HG02870 (cell line): ENCODE data around the gene GSTM1.
"Not testable (repeated sequence)": the region's sequence is repeated elsewhere in the genome, so short reads cannot be mapped to it uniquely, and the experiment has no call there.

Experiments
- ATAC-seq: cut with Tn5 transposase; IDR thresholded peaks from one replicate; pipeline ENCODE4 v1.9.1; 2021; ENCODE audit warnings: mild to moderate bottlenecking, moderate library complexity; ENCODE audit not compliant: unreplicated experiment

The GSTM1 gene

DNA sequence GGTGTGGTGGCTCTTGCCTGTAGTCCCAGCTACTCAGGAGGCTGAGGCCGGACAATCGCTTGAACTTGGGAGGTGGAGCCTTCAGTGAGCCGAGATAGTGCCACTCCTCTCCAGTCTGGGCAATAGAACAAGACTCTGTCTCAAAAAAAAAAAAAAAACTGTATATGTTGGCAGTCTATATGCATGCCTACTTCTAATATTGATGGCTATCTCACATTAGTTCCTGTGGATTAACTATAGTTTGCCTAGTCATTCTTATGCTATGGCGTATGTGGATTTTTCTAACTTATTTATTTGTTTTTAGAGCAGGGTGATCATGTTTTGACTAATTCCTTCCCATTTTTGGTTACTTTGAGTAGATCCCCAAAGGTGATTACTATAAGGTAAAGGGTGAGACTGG is 9.4 kb downstream of the GSTM1 start:
- no peak for ATAC-seq

DNA sequence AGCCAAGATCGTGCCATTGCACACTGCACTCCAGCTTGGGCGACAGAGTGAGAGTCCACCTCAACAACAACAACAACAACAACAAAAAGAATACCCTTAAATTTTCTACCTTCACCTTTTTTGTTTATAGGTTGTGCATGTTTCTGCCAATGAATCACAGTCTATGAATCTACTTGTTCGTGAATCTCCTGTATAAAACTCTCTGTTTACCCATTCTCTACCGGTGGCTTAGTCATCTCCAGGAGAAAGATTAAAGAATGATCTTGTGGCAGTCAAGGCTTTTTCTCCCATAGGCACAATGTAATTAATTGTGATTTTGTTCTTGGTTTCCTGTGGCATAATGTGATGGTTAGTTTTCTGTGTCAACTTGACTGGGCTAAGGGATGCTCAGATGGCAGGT is 10.2 kb downstream of the GSTM1 start:
- ATAC-seq: not testable (repeated sequence)

DNA sequence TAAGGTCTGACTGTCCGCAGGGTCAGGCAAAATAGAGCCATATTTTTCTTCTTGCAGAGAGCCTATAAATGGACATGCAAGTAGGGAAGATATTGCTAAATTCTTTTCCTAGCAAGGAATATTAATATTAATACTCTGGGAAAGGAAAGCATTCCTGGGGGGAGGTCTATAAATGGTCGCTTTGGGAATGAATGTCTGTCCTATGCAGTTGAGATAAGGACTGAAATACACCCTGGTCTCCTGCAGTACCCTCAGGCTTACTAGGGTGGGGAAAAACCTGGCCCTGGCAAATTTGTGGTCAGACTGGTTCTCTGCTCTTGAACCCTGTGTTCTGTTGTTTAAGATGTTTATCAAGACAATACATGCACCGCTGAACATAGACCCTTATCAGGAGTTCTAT is 15.3 kb downstream of the GSTM1 start:
- ATAC-seq: not testable (repeated sequence)

DNA sequence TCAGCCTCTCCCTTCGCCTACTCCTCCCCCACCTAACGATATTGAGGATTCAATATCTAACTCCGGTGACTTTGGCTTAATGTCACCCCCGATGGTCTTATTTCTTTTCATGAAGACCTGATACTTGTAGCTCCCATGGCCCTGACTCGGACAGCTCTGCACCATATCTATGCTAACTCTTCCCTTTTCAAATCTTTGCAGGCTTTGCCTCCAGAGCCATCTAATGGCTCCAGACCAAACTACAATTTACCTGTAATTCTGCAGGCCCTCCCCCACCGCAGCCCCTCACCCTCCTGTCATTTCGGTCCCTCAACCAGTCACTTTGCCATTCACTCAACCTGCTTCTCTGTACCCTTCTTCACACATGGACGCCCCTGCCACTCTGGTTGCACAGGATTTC is 16.6 kb downstream of the GSTM1 start:
- ATAC-seq: no peak

DNA sequence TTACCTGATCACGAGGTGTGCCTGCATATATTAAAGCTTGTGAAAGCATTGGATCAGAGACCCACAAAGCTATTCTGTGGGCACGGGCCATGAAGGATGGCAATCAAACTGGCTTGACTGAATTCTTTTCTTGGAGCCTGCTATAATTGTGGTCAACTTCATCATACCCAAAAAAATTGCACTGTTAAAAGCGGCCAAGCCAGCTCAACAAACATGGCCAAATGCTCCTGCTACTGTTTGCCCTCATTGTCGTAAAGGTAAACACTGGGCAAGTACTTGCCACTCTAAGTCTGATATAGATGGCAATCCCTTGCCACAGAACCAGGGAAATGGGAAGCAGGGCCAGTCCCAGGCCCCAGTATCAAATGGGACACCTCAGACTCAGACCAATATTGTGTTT is 17.8 kb downstream of the GSTM1 start:
- ATAC-seq: no peak

DNA sequence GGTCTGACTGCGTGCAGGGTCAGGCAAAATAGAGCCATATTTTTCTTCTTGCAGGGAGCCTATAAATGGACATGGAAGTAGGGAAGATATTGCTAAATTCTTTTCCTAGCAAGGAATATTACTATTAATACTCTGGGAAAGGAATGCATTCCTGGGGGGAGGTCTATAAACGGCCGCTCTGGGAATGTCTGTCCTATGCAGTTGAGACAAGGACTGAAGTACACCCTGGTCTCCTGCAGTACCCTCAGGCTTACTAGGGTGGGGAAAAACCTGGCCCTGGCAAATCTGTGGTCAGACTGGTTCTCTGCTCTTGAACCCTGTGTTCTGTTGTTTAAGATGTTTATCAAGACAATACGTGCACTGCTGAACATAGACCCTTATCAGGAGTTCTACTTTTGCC is 21.3 kb downstream of the GSTM1 start:
- ATAC-seq: not testable (repeated sequence)

DNA sequence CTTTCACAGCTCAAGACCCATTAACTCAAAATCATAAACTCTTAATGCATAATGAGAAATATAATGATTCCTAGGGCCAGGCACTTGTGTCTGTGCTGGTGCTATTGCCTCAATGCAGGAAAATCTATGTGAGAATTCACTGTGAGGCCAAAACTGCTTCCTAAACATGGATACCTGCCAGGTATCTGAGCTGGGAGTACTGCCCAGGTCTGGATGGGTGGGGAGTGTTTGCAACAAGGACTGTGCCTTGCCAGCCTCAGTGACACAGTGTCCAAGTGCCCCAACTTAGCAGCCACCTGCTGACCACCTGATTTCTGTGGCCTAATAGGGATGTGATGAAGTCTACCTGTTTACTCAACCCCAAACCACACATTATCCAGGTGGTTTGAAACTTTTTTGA is 22.2 kb downstream of the GSTM1 start:
- not testable (repeated sequence) for ATAC-seq

DNA sequence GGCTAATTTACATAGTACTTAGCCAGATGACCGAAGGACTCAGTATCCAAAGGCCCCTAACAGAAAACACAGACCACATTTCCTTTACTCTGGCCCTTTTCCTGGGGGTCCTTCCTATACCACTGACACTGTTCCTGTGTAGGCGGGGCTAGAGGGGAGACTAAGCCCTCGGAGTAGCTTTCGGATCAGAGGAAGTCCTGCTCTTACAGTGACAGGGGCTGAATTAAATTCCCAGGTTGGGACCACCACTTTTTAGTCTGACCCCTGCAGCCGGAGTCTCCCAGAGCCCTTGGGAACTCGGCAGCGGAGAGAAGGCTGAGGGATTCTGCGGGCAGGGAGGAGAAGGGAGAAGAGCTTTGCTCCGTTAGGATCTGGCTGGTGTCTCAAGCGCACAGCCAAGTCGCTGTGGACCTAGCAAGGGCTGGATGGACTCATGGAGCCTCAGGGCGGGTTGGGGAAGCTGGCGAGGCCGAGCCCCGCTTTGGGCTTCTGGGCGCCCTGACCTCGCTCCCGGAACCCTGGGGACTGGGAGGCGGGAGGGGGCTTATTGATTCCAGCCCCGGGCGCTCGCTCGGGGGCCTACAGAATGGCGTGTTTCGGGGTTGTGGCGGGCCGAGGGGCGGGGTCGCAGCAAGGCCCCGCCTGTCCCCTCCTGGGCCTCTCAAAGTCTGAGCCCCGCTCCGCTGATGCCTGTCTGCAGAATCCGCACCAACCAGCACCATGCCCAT is 24.1 kb downstream of the GSTM1 start, which contains the start of gene GSTM5:
GSTM5 (plus strand) TSS at position 659 of the 728 bp plus-strand sequence; CDS start at position 721, 62 bp downstream.
- ATAC-seq: not testable (repeated sequence)

DNA sequence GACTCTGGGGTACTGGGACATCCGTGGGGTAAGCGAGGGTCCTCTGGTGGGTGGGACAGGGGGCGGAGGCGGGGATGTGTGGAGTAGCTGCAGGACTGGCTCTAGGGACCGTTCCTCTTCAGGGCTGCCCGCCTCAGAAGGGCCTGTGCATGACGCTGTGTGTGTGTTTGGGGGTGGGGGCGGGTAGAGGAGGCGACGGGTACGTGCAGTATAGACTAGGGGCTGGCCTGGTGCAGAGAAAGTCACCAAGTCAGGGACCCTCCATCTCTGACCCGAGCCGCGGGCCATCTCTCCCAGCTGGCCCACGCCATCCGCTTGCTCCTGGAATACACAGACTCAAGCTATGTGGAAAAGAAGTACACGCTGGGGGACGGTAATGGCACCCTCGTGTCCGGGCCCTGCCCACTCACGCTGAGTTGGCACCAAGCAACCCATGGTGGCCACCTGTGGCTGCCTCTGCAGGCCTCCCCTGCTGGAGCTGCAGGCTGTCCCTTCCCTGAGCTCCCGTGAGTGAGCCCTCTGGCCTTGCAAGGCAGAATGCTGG is 24.8 kb downstream of the GSTM1 start:
- ATAC-seq: no peak

DNA sequence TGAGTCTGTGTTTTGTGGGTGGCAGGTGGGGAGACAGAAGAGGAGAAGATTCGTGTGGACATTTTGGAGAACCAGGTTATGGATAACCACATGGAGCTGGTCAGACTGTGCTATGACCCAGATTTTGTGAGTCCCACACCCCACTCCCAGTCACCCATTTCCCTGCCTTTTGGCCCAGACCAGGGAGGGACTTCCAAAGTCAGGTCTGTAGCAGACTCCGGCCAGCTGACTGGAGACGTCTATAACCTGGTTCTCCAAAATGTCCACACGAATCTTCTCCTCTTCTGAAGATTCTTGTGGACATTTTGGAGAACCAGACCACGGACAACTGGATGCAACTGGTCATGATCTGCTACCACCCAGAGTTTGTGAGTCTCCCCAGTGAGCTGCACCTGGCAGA is 26.0 kb downstream of the GSTM1 start:
- no peak for ATAC-seq

DNA sequence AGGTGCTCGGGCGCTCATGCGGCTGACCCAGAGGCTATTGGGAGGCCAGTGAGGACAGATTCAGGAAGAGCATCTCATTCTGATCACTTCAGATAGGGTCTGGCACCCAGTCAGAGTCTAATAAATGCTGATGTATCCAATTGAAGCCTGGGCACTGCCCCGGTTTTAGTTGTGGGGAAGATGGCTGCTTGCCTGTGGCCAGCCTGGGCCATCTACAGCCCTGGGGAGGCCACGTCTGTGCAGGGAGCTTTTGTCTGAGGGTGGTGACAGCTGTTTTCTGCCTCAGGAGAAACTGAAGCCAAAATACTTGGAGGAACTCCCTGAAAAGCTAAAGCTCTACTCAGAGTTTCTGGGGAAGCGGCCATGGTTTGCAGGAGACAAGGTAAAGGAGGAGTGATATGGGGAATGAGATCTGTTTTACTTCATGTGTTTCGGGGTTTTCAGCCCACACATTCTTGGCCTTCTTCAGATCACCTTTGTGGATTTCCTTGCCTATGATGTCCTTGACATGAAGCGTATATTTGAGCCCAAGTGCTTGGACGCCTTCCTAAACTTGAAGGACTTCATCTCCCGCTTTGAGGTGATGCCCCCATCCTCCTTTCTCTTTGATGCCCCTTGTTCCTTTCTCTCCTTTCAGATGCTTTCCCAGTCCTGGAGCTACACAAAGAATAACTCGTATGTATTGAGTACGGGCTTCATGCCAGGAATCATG is 27.2 kb downstream of the GSTM1 start:
- ATAC-seq: no peak

DNA sequence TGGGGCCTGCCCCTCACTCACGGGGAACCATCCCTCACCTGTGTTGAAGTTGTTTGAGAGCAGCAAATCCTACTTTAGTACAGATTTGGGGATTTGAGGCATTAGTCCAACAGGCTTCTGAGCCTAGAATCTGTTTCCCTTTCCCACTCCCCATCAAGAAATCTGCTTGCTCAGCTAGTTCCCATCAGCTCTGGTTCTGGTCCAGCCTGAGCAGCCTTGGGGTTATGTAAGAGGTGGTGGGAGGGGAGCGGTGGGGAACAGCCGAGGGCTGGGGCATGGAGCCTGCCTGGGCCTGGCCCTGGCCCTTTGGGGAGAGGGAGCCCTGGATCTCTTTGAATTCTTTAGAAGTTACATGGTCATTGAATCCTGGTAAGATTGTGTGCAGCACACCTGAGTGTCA is 28.5 kb downstream of the GSTM1 start:
- no peak for ATAC-seq

DNA sequence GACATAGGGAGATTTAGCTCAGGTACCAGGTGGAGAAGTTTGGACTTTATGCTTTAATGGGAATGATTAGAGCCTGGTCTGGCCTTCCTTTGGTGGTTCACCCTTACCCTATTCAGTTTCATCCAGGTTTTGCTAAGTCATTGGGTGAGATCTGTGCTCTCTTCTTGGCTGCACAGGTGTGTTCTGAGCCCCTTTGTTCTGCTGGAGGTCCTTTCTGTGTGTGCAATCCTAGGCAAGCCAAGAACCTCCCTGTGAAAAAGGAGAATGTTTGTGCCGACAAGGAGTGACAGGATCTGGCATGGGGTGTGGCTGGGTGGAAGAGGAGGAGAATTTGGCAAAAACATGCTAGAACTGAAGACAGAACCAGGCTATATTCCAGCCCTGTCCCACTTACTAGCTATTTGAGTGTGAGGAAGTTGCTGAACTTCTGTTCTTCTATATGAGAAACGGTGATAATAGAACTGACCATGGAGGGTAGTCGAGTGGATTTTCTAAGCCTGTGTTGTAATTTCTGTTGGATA is 29.0 kb downstream of the GSTM1 start:
- ATAC-seq: no peak

DNA sequence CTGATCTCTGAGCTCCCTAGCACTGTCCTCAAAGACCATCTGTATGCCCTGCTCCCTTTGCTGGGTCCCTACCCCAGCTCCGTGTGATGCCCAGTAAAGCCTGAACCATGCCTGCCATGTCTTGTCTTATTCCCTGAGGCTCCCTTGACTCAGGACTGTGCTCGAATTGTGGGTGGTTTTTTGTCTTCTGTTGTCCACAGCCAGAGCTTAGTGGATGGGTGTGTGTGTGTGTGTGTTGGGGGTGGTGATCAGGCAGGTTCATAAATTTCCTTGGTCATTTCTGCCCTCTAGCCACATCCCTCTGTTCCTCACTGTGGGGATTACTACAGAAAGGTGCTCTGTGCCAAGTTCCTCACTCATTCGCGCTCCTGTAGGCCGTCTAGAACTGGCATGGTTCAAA is 30.1 kb downstream of the GSTM1 start:
- ATAC-seq: no peak

DNA sequence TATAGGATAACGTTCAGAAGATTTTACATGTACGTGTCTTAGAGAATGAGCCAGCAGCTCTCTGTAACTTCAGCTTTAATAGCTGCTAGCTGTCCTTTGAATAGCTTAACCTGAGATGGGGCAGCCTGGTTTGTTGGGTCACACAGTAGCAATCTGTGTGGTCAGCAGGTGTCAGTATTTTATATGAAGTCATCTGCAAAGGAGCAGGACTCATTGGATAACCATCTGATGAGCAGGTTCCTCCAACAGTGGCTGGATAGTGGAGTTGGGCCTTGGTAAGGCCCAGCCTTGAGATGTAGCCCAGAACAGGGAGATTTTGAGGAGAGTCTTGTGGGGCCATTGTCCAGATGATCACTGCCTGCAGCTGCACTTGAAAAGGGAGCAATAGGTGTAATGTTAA is 30.9 kb downstream of the GSTM1 start:
- no peak for ATAC-seq

DNA sequence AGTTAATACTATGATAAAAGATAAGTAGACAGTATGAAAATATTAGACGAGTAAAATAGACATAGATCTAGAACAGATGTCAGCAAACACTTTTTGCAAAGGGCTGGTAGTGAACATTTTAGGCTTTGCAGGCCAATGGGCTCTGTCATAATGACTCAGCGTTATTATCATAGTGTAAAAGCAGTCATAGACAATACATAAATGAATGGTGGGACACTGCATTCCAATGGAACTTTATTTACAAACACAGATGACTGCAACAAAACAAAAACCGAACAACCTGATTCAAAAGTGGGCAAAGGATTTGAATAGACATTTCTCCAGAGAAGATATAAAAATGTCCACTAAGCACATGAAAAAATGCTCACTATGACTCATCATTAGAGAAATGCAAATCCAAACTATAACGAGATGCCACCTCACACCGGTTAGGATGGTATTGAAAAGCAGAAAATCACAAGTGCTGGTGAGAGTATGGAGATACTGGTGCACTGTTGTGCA is 31.8 kb downstream of the GSTM1 start:
- no peak for ATAC-seq

DNA sequence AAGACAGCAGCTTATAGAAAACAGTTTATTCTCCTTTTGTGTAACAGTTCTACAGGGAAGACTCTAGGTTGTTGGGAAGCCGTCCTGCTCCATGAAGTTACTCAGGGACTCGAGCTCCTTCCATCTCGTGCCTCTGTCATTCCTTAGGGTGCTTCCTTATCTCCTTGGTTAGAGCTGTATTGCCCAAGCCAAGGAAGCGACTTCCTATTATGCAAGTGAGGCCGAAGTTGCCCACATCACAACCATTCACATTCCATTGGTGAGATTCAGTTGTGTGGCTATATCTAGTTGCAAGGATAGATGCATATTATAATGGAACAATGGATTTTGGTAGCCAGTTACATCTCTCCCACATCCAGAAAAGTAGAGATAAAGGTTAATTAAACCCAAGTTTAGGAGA is 33.4 kb downstream of the GSTM1 start:
- no peak for ATAC-seq

DNA sequence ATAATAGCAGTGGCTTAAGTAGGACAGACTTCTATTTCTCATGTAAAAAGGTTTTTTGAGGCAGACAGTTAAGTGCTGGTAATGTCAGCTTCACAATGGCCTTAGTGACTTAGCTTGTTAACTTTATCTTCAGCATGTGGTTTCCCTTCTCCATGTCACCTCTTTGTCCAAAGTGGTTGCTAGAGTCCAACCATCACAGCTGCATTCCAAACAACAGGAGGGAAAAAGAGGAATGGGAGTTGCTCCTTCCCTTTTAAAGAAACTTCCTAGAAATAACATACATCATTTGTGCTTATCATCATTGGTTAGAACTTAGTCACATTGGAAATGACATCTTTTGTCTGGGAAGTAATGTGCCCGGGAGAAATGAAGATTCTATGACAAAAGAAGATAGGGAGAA is 34.4 kb downstream of the GSTM1 start:
- no peak for ATAC-seq

DNA sequence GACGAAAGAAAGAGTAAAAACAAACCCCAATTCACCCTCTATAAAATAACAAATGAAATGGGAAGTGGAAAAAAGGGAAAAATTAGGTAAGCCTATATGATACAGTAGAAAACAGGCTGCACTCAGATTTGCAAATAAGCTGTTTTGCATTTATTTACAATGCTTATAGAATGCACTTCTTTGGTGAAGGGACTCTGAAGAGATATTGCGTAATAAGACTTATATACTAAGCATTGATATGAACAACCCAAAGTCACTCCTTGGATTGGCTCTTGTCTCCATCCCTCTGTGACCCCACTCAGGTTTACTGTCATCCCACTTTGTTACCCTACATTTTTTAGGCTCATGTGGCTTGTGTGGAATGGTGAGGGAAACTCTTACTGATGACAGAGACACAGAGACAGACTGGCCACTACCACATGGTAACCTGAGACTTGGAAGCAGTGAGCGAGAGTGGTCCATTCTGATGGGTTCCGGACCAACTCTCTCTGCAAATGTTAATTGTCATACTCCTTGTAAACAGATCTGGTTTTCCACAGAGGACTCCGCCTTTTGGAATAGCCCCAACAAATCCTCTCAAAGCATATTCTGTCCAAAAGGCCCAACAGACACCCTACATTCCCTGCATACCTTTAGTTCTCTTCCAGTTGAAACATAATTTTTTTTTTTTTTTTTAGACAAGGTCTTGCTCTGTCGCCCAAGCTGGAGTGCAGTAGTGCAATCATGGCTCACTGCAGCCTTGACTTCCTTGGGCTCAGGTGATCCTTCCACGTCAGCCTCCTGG is 35.5 kb downstream of the GSTM1 start:
- ATAC-seq: no peak

DNA sequence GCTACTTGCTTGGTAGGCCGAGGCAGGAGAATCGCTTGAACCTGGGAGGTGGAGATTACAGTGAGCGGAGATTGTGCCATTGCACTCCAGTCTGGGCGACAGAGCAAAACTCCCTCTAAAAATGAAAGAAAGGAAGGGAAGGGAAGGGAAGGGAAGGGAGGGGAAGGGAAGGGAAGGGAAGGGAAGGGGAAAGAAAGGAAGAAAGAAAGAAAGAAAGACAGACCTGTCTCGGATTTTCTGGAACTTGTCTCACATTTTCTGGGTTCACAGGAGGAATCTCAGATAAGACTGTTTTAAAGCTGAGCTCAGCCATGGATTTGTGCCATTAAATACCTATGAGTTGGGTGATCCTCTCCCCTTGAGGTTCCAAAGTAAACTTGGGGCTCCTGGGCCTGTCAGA is 37.3 kb downstream of the GSTM1 start:
- no peak for ATAC-seq

DNA sequence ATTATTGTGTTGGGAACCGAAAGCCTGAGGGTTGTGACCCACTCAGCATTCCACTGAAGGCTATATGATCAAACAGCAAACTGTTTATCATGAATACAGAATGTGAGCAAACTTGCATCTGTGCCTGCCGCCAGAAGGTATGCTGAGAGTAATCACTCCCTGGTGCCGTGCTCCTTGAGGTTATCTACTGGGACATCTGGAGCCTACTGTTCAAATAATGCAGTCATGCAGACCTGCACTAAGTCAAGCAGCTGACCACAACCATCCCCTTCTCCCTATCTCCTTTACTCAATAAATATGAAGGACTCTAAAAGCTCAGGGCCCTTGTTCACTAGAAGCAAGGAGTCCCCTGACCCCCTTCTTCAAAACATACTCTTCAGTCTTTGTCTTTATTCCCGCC is 37.9 kb downstream of the GSTM1 start:
- no peak for ATAC-seq
